Measurements from ENCODE around the gene YES1.

YES1 gene

GRCh38 chr18:706405-706804 lies 105.6 kb downstream of the YES1 start:
- Histone ChIP-seq H3K36me3 (replicated peaks in 1 of 2; ENCODE audit: control insufficient read depth in 2 of 2, insufficient read depth in 2 of 2, low read length in 2 of 2) (no peaks in the 10 kb centered on the region), H2BK15ac (ENCODE audit: low read length) (no peak overlapping the region)

GRCh38 chr18:703213-703967 lies 108.7 kb downstream of the YES1 start:
- no peaks in the 10 kb centered on the region for H3K79me1 ChIP-seq (ENCODE audit: low read depth, low read length)
- no peak overlapping the region for H3K27ac ChIP-seq (replicated peaks; ENCODE audit: low read length)
- no peak overlapping the region for H4K8ac ChIP-seq (ENCODE audit: low read depth, low read length)
- no peaks in the 10 kb centered on the region for H3K36me3 ChIP-seq (replicated peaks in 1 of 2; ENCODE audit: control insufficient read depth in 2 of 2, insufficient read depth in 2 of 2, low read length in 2 of 2)
- H2AFZ ChIP-seq (ENCODE audit: low read length): no peak overlapping the region
- no peak overlapping the region for H3K4ac ChIP-seq (ENCODE audit: low read length)
- DNase-seq (ENCODE audit: low spot score): no peak
- no peak overlapping the region for H2BK120ac ChIP-seq (ENCODE audit: low read depth, low read length)
- H3K9me3 ChIP-seq (replicated peaks in 1 of 2; ENCODE audit: control insufficient read depth in 2 of 2, insufficient read depth in 1 of 2, low read depth in 1 of 2, low read length in 2 of 2): no peaks in the 10 kb centered on the region
- peaks cover 0 to 2% of the 10 kb centered on the region in 2 donors for H3K4me1 ChIP-seq (ENCODE audit: control insufficient read depth in 2 of 2, insufficient read depth in 1 of 2, low read depth in 1 of 2, low read length in 2 of 2)
- H3K14ac ChIP-seq (ENCODE audit: low read length): no peak overlapping the region
- no peak overlapping the region for H2BK15ac ChIP-seq (ENCODE audit: low read length)
- H2AK5ac ChIP-seq (ENCODE audit: low read depth, low read length): no peak overlapping the region
- no peak overlapping the region for H2BK12ac ChIP-seq (ENCODE audit: low read length)
- H4K91ac ChIP-seq (ENCODE audit: low read depth, low read length, poor library complexity): no peak overlapping the region
- no peak overlapping the region for H3K23ac ChIP-seq (ENCODE audit: low read depth, low read length, poor library complexity)
- H3K18ac ChIP-seq (ENCODE audit: low read length): no peak overlapping the region
- no peak overlapping the region for H3K9ac ChIP-seq (ENCODE audit: low read depth, low read length, poor library complexity)
- no CpG with 5 or more reads among the region's 8 CpGs for WGBS, 2 donors (ENCODE audit: extremely low coverage in 2 of 2, insufficient read length in 2 of 2, insufficient replicate concordance in 1 of 2)
- H3K4me3 ChIP-seq (ENCODE audit: low read length in 2 of 2): no peak overlapping the region
- no peak overlapping the region for H3K4me2 ChIP-seq (ENCODE audit: insufficient read depth, low read length, poor library complexity, severe bottlenecking)
- H3K27me3 ChIP-seq (ENCODE audit: control insufficient read depth in 3 of 3, insufficient read depth in 3 of 3, low read depth in 1 of 3, low read length in 3 of 3): no peaks in the 10 kb centered on the region
- H2BK5ac ChIP-seq (ENCODE audit: low read length): no peak overlapping the region

More at GRCh38 chr18:706405-706804, 105.6 kb downstream of the YES1 start:
- WGBS, 2 donors (ENCODE audit: extremely low coverage in 2 of 2, insufficient read length in 2 of 2, insufficient replicate concordance in 1 of 2): no CpG with 5 or more reads among the region's 8 CpGs
- no peak overlapping the region for H2AK5ac ChIP-seq (ENCODE audit: low read depth, low read length)
- H3K9me3 ChIP-seq (replicated peaks in 1 of 2; ENCODE audit: control insufficient read depth in 2 of 2, insufficient read depth in 1 of 2, low read depth in 1 of 2, low read length in 2 of 2): no peaks in the 10 kb centered on the region
- H3K14ac ChIP-seq (ENCODE audit: low read length): no peak overlapping the region
- H3K23ac ChIP-seq (ENCODE audit: low read depth, low read length, poor library complexity): no peak overlapping the region
- H3K9ac ChIP-seq (ENCODE audit: low read depth, low read length, poor library complexity): no peak overlapping the region
- no peak overlapping the region for H2BK5ac ChIP-seq (ENCODE audit: low read length)
- no peak overlapping the region for H3K4me3 ChIP-seq (ENCODE audit: low read length in 2 of 2)
- no peak overlapping the region for H3K27ac ChIP-seq (replicated peaks; ENCODE audit: low read length)
- no peak overlapping the region for H2BK120ac ChIP-seq (ENCODE audit: low read depth, low read length)
- no peak overlapping the region for H3K4ac ChIP-seq (ENCODE audit: low read length)
- H4K8ac ChIP-seq (ENCODE audit: low read depth, low read length): no peak overlapping the region
- no peak overlapping the region for H2BK12ac ChIP-seq (ENCODE audit: low read length)
- H3K79me1 ChIP-seq (ENCODE audit: low read depth, low read length): no peaks in the 10 kb centered on the region
- H3K4me1 ChIP-seq (ENCODE audit: control insufficient read depth in 2 of 2, insufficient read depth in 1 of 2, low read depth in 1 of 2, low read length in 2 of 2): peaks cover 2% of the 10 kb centered on the region in 2 donors
- no peak for DNase-seq (ENCODE audit: low spot score)
- H4K91ac ChIP-seq (ENCODE audit: low read depth, low read length, poor library complexity): no peak overlapping the region
- H3K27me3 ChIP-seq (ENCODE audit: control insufficient read depth in 3 of 3, insufficient read depth in 3 of 3, low read depth in 1 of 3, low read length in 3 of 3): no peaks in the 10 kb centered on the region
- H3K18ac ChIP-seq (ENCODE audit: low read length): no peak overlapping the region
- peak overlapping the region; percentile 7 for H2AFZ ChIP-seq (ENCODE audit: low read length)
- H3K4me2 ChIP-seq (ENCODE audit: insufficient read depth, low read length, poor library complexity, severe bottlenecking): no peak overlapping the region

GRCh38 chr18:697800-698199 lies 114.2 kb downstream of the YES1 start:
- no peak for DNase-seq (ENCODE audit: low spot score)
- Histone ChIP-seq H3K23ac (ENCODE audit: low read depth, low read length, poor library complexity) (no peak overlapping the region), H3K18ac (ENCODE audit: low read length) (no peak overlapping the region), H4K91ac (ENCODE audit: low read depth, low read length, poor library complexity) (no peak overlapping the region), H3K14ac (ENCODE audit: low read length) (no peak overlapping the region), H3K9me3 (replicated peaks in 1 of 2; ENCODE audit: control insufficient read depth in 2 of 2, insufficient read depth in 1 of 2, low read depth in 1 of 2, low read length in 2 of 2) (no peaks in the 10 kb centered on the region), H4K8ac (ENCODE audit: low read depth, low read length) (no peak overlapping the region), H3K4ac (ENCODE audit: low read length) (no peak overlapping the region), H3K27me3 (ENCODE audit: control insufficient read depth in 3 of 3, insufficient read depth in 3 of 3, low read depth in 1 of 3, low read length in 3 of 3) (no peaks in the 10 kb centered on the region), H2AK5ac (ENCODE audit: low read depth, low read length) (no peak overlapping the region), H3K79me1 (ENCODE audit: low read depth, low read length) (no peaks in the 10 kb centered on the region), H3K27ac (replicated peaks; ENCODE audit: low read length) (no peak overlapping the region), H3K4me1 (ENCODE audit: control insufficient read depth in 2 of 2, insufficient read depth in 1 of 2, low read depth in 1 of 2, low read length in 2 of 2) (peaks cover 0 to 4% of the 10 kb centered on the region in 2 donors), H2AFZ (ENCODE audit: low read length) (no peak overlapping the region), H2BK15ac (ENCODE audit: low read length) (no peak overlapping the region), H3K4me2 (ENCODE audit: insufficient read depth, low read length, poor library complexity, severe bottlenecking) (no peak overlapping the region), H3K36me3 (replicated peaks in 1 of 2; ENCODE audit: control insufficient read depth in 2 of 2, insufficient read depth in 2 of 2, low read length in 2 of 2) (peaks cover 0 to 7% of the 10 kb centered on the region in 2 donors), H2BK12ac (ENCODE audit: low read length) (no peak overlapping the region), H2BK5ac (ENCODE audit: low read length) (no peak overlapping the region), H3K4me3 (ENCODE audit: low read length in 2 of 2) (no peak overlapping the region), H2BK120ac (ENCODE audit: low read depth, low read length) (no peak overlapping the region), H3K9ac (ENCODE audit: low read depth, low read length, poor library complexity) (no peak overlapping the region)
- WGBS, 2 donors (ENCODE audit: extremely low coverage in 2 of 2, insufficient read length in 2 of 2, insufficient replicate concordance in 1 of 2): no CpG with 5 or more reads among the region's 10 CpGs

GRCh38 chr18:697012-697411 lies 115.0 kb downstream of the YES1 start:
- Histone ChIP-seq H3K27me3 (ENCODE audit: control insufficient read depth in 3 of 3, insufficient read depth in 3 of 3, low read depth in 1 of 3, low read length in 3 of 3) (no peaks in the 10 kb centered on the region), H3K9ac (ENCODE audit: low read depth, low read length, poor library complexity) (no peak overlapping the region), H3K79me1 (ENCODE audit: low read depth, low read length) (no peaks in the 10 kb centered on the region), H3K14ac (ENCODE audit: low read length) (no peak overlapping the region), H3K4ac (ENCODE audit: low read length) (no peak overlapping the region), H3K18ac (ENCODE audit: low read length) (no peak overlapping the region), H3K9me3 (replicated peaks in 1 of 2; ENCODE audit: control insufficient read depth in 2 of 2, insufficient read depth in 1 of 2, low read depth in 1 of 2, low read length in 2 of 2) (no peaks in the 10 kb centered on the region), H2BK12ac (ENCODE audit: low read length) (no peak overlapping the region), H3K27ac (replicated peaks; ENCODE audit: low read length) (no peak overlapping the region), H3K4me3 (ENCODE audit: low read length in 2 of 2) (no peak overlapping the region), H2BK15ac (ENCODE audit: low read length) (no peak overlapping the region), H3K4me2 (ENCODE audit: insufficient read depth, low read length, poor library complexity, severe bottlenecking) (no peak overlapping the region), H3K23ac (ENCODE audit: low read depth, low read length, poor library complexity) (no peak overlapping the region), H3K4me1 (ENCODE audit: control insufficient read depth in 2 of 2, insufficient read depth in 1 of 2, low read depth in 1 of 2, low read length in 2 of 2) (peaks cover 0 to 4% of the 10 kb centered on the region in 2 donors), H2BK120ac (ENCODE audit: low read depth, low read length) (no peak overlapping the region), H2AFZ (ENCODE audit: low read length) (no peak overlapping the region), H2BK5ac (ENCODE audit: low read length) (no peak overlapping the region), H2AK5ac (ENCODE audit: low read depth, low read length) (no peak overlapping the region), H4K91ac (ENCODE audit: low read depth, low read length, poor library complexity) (no peak overlapping the region), H4K8ac (ENCODE audit: low read depth, low read length) (no peak overlapping the region), H3K36me3 (replicated peaks in 1 of 2; ENCODE audit: control insufficient read depth in 2 of 2, insufficient read depth in 2 of 2, low read length in 2 of 2) (peaks cover 0 to 8% of the 10 kb centered on the region in 2 donors)
- no peak for DNase-seq (ENCODE audit: low spot score)
- no CpG with 5 or more reads among the region's 4 CpGs for WGBS, 2 donors (ENCODE audit: extremely low coverage in 2 of 2, insufficient read length in 2 of 2, insufficient replicate concordance in 1 of 2)

Data from neuronal stem cell (in vitro differentiated cells).